Measurements from ENCODE around the gene ZNF146.
"Not testable (repeated sequence)": the region's sequence is repeated elsewhere in the genome, so short reads cannot be mapped to it uniquely, and the experiment has no call there.

The ZNF146 gene

DNA sequence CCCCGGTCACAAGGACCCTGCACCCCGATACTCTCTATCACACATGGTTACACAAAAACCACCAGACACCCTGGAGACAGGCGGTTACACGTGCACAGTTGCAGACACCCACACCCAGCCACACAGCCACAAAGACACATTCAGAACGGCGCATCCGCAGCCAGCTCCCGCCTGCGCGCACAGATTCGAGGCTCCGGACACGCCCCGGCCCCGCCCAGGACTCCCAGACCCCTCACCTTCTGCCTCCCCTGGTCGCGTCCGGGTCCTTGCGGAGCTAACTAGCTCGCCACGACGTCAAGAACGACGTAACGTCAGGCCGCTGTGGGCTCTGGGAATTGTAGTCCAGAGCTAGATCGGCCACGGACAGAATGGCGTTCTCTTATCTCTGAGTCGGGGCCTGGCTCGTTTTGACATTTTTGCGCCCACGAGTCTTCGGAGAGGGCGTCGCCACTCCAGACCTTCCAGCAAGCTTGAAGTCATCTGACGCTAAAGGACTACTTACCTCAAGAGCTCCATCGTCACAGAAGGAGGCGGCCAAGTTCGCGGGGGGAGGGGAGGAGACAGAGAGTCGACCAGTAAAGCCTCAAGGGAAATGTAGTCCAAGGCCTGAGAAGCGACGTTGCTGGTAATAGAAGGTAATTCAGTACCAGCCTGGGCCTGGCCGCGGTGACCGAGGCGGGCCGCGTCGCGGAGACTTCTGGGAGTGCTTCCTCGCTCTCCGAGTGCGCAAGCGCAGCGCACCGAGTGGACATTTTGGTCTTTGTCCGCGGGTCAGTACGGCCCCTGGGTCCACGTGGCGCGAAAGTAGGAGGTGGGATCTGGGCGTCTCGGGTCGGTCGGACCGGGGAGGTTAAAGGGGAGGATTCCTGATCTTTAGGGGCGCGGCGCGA, at the start of gene ZNF146, which contains the start of gene ZNF565:
Gene ZNF146, plus strand, starts transcription at position 721 of the 890 bp plus-strand sequence. CDS start 21,335 bp downstream, outside the sequence.
Gene ZNF565, minus strand, starts transcription at position 280 of the 890 bp plus-strand sequence. CDS start 12,680 bp downstream, outside the sequence.
- DNase-seq = peak; percentile 92

DNA sequence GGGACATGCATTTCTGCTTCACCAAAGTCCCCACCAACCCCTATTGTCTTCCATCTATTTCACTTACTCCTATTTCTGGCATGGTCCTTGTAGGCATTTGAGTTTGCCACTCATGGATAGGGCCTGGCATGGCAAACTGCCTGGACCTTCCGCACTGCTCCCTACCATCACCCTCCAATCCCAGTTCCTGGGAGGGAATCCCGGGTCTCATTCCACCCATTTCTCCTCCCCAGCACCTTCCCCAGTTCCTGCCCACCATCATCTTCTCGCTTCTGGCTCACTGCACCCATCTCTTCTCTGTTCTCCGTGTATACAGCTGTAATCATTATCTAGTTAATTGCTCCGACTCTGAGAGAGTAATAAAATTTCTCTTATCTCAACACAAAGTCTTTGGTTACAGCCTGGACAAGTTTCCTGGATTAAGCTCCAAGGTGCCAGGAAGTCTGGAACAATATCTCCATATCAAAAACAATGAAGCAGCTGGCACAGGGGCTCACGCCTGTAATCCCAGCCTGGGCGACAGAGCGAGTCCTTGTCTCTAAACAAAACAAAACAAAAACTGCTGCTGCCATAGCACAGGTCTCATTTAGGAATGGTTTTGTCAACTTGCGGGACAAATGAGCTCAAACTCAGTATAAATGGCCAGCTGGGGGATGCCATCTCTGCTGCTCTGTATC, 45.7 kb upstream of the ZNF146 start:
- no peak for DNase-seq

DNA sequence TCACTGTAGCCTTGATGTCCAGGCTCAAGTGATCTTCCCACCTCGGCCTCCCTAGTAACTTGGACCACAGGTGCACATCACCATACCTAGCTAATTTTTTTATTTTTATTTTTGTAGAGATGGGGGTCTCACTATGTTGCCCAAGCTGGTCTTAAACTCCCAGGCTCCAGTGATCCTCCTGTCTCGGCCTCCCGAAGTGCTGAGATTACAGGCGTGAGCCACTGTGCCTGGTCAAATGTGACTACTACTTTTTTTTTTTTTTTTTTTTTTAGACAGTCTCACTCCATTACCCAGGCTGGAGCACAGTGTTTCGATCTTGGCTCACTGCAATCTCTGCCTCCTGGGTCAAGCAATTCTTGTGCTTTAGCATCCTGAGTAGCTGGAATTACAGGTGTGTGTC, 42.1 kb upstream of the ZNF146 start:
- no peak for DNase-seq

DNA sequence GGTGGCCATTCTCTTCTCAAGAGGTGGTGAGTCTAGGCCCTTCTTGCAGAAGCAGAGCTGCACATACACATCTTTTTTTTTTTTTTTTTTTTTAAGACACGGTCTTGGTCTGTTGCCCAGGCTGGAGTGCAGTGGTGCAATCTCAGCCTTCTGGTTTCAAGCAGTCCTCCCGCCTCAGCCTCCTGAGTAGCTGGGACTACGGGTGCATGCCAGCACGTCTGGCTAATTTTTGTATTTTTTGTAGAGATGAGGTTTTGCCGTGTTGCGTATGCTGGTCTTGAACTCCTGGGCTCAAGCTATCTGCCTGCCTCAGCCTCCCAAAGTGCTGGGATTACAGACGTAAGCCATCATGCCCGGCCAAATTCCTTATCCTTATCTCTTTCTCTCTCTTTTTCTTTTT, 41.1 kb upstream of the ZNF146 start:
- not testable (repeated sequence) for DNase-seq

DNA sequence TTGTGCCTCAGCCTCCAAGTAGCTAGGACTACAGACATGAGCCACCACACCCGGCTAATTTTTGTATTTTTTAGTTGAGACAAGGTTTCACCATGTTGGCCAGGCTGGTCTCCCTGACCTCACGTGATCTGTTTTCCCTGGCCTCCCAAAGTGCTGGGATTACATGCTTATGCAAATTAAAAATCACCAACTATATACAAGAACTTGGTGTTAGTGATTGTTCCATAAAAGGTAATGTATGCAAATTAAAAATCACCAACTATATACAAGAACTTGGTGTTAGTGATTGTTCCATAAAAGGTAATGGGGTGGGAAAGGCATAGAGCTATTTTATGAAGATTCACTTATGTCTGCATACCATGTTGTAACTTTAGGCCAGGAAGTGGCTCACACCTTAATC, 35.8 kb upstream of the ZNF146 start:
- not testable (repeated sequence) for DNase-seq

DNA sequence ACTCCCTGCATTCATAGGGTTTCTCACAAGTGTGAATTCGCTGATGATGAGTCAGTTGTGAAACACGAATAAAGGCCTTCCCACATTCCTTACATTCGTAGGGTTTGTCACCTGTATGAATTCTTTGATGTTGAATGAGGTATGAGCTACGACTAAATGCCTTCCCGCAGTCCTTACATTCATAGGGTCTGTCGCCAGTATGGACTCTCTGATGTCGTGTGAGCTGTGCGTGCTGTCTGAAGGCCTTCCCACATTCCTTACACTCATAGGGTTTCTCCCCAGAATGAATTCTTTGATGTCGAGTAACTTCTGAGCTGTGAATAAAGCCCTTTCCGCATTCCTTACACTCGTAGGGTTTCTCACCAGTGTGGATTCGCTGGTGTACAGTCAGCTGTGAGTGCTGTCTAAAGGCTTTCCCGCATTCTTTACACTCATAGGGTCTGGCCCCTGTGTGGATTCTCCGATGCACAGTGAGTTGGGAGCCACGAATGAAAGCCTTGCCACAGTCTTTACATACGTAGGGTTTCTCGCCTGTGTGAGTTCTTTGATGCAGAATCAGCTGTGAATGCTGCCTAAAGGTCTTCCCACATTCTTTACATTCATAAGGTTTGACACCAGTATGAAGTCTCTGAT, 32.2 kb upstream of the ZNF146 start:
- no peak for DNase-seq

DNA sequence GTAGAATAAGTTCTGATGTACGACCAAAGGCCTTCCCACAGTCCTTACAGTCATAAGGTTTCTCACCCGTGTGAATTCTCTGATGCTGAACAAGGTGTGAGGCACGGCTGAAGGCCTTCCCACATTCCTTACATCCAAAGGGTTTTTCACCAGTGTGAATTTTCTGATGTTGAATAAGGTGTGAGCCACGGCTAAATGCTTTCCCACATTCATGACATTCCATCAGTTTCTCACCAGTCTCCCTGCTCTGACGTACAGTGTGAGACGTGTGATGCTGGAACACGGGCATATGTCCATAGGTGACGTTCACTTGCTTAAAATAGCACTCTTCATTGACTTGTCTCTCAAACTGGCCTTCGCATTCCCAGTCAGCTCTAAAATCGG, 31.7 kb upstream of the ZNF146 start:
- no peak for DNase-seq

DNA sequence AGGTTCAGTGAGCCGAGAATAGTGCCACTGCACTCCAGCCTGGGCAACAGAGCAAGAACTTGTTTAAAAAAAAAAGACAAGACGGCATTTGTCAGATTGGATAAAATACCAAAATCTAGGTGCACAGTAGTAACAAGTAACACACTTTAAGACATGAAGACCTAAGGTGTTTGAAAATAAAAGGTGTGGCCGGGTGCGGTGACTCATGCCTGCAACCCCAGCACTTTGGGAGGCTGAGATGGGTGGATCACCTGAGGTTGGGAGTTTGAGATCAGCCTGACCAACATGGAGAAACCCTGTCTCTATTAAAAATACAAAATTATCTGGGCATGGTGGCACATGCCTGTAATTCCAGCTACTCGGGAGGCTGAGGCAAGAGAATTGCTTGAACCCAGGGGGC, 28.2 kb upstream of the ZNF146 start:
- not testable (repeated sequence) for DNase-seq

DNA sequence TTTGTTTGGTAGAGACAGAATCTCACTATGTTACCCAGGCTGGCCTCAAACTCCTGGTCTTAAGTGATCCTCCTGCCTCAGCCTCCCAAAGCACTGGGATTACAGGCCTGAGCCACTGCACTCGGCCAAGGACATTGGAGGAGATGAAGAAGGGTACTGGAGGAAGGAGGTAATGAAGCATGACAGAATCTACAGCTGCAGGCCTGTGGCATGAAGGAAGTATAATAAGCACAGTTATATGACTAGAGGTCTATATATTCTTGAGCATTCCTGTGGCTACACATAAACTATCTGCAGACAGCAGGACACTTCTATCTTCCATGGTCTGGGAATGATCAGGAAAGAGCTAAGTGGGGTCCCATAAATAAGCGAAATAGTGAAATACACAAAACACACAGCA, 18.7 kb upstream of the ZNF146 start:
- DNase-seq = no peak

DNA sequence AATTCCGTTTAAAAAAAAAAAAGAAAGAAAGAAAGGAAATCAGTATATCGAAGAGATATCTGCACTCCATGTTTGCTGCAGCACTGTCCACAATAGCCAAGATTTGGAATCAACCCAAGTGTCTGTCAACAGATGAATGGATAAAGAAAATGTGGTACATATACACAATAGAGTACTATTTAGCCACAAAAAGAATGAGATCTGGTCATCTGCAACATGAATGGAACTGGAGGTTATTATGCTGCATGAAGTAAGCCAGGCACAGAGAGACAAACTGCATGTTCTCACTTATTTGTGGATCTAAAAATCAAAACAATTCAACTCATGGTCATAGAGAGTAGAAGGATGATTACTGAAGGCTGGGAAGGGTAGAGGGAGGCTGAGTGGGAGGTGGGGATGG, 16.8 kb upstream of the ZNF146 start:
- no peak for DNase-seq

DNA sequence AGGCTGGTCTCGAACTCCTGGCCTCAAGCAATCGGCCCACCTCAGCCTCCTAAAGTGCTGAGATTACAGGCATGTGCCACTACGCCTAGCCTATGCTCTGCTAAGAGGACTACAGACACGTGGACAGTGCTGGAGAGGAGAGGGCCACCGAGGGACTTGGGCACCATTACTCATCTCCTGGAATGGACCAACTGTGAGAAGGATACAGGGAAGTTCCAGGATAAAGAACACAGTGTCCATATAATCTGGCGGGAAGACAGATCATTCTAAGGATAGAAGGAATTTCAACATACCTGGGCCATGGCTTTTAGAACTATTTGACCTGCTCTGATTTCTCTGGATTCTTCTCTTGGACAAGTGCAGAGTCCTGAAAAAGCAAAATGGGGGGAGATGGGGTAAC, 13.2 kb upstream of the ZNF146 start:
- no peak for DNase-seq

DNA sequence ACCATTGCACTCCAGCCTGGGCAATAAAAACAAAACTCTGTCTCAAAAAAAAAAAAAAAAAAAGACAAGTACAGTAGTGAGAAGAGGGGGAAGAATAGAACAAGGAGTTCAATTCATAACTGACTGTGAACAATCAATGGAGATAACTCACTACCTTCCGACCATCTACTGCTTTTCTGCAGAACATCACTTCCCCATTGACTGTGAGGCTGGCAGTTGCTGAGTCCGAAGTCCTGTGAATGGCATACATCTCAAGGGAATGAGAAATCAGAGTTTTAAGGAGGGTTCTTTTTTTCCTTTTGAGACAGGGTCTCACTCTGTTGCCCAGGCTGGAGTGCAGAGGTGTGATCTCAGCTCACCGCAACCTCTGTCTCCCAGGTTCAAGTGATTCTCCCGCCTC, 11.6 kb upstream of the ZNF146 start:
- no peak for DNase-seq

DNA sequence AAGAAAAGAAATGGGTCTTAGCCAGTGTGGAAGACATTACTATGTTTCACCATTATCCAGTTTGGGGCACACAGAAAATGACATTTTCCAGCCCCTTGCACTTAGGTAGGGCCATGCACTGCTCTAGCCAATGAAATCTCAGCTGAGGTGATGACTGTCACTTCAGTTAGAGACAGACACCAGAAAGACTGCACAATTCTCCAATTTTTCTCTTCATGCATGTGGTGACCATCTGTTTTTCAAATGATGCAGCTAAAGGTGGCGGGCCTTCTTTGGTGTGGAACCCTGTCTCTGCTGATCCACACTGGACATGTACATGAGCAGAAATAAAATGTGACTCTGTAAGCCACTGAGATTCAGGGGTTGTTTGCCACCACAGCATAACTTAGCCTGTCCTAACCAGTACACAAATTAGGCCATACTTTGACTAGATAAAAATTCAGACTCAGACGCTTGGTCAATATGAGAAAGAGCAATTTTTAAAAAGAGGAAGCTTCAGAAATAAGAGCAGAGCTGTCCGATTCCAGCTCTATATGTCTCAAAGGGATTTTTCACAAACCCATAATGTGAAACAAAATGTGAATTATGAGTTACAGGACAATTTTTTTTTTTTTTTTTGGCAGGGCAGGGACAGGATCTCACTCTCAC, 7.2 kb upstream of the ZNF146 start:
- no peak for DNase-seq

DNA sequence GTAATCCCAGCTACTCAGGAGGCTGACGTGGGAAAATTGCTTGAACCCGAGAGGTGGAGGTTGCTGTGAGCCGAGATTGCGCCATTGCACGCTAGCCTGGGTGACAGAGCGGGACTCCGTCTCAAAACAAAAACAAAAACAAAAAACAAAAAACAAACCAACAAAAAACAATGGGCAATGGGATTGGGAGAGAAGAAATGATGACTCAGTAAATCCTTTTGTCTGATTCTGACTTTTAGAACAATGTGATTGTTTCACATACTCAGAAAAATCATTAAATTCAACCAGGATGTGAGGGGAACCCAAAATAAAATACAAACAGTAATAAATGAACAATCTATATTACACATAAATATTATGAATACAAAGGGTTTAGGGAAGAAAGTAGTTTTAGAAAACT, 5.5 kb upstream of the ZNF146 start:
- no peak for DNase-seq

DNA sequence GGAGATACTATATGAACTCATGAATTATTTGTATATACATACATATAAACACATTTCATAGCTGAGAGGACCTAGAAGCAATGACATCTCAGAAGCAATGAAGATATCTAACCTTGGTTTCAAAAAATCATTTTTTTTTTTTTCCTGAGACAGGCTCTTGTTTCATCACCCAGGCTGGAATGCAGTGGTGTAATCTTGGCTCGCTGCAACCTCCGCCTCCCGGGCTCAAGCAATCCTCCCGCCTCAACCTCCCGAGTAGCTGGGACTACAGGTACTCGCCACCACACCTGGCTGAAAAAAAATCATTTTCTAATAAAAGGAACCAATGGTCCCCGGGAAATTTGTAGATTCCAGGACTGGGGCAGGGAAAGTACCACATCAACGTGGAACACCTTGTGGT, 4.4 kb upstream of the ZNF146 start:
- no peak for DNase-seq

DNA sequence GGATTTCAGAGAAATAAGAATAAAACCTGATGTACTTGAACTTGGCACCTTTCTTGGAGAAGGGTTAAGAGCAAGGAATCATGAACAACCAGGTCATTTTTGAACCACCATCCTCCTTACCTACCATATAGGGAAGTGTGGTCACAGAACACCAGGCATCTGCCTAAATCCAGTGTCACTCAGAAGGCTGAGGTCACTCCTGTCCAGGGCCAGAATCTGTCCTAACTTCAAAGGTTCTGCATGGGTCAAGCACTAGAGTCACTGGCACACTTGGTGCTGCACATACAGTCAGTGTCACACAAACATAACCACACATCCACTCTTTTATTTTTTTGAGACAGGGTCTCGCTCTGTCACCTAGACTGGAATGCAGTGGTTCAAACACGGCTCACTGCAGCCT, 2.0 kb upstream of the ZNF146 start:
- DNase-seq = no peak

DNA sequence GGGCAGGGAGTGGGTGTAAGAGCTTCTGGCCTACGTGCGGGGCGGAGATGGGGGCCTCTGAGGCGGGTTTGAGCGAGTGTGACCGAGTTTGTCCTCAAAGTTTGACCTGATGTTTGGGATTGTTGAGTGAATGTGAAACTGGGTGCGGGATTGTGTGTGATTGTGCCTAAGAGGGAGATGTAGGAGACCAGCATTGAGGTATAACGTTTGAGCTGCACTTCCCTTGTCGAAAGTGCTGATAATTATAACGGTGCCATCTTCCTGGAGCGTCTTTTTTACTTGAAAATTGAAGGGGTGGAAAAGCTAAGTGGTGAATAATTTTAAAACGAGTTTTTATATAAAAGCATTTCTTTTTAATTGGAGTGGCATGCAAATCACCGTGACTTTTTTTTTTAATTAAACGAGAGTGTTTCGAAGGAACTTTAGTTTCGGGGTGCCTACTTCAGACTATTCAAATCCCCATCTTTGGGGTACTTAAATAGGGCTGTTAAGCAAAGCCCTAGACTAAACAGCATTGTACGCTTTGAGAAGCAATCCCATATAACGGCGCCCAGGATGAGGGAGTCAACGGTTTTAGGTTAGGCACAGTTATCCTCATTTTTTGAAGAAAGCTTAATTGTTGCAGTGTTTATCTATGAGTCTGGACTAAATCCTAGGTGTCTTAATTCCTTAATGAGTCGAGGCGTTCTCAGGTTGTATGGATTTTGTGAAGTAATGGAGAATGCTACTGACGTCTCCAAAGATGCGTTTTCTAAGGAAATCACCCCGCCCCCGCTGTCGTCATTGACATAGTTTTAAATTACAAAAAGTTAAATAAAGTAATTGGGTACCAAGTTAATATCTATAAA, 594 bp downstream of the ZNF146 start:
- DNase-seq = no peak

DNA sequence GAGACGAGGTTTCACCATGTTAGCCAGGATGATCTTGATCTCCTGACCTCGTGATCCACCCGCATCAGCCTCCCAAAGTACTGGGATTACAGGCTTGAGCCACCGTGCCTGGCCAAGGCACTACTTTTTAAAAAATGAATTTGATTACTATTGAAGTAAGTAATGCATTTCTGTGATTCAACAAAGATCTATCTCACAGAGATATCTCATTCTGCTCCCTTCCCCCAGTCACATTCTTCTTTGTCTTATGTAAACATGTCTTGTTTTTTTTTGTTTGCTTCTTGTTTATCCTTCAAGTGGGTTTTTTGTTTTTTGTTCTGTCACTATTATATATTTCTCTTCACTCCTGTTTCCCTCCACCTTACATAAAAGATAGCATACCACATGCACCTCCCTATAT, 6.6 kb downstream of the ZNF146 start:
- DNase-seq = no peak

DNA sequence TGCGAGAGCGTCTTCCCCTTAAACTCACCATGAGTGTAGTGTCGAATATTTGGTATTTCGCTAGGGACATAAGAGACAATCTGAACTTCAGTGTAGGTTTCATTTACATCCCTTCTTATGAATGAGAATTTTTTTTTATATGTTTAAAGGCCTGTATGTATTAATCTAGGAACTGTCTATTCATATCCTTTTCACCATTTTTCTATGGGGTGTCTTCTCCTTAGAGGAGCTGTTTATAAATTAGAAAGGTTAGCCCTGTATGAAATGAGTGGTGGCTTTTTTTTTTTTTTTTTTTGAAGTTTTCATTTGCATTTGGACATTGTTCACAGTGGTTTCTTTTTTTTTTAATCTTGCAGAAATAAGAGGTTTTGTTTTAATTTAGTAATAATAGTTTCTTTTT, 7.6 kb downstream of the ZNF146 start:
- DNase-seq = no peak

DNA sequence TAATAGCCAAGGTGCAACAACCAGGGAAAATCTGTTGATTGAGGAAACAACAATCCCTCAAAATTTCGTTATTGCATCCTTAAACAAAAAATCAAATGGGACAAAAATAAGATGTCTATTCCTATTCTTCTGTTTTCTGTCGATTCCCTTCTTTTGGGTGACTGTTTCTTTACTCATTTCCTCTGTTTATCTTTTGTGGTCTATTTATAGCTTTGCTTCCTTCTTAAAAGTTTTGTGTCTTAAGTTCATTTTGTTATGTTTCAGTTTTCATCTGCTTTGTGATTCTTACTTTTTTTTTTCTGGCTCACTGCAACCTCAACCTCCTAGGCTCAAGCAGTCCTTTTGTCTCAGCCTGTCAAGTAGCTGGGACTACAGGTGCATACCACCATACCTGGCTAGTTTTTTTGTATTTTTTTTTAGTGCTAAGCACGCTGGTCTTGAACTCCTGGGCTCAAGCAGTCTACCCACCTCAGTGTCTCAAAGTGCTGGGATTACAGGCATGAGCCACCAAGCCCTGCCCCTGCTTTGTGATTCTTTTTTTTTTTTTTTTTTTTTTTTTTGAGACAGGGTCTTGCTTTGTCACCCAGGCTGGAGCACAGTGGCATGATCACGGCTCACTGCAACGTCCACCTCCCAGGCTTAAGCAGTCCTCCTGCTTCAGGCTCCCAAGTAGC, 10.4 kb downstream of the ZNF146 start:
- DNase-seq = no peak

DNA sequence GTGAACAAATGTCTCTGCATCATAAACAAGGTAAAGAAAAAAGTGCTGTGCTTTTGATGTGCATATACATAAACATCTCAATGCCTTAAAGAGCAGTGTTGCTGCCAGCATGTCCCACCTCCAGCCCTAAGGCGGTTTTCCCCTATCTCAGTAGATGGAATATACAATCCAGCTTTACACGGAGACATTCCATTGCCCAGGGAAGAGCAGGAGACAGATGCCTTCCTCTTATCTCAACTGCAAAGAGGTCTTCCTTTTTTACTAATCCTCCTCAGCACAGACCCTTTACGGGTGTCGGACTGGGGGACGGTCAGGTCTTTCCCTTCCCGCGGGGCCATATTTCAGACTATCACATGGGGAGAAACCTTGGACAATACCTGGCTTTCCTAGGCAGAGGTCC, 18.7 kb downstream of the ZNF146 start:
- not testable (repeated sequence) for DNase-seq
